Keratinocyte (primary cell): ENCODE results near the gene HYDIN.

Source experiments
- EZH2 ChIP-seq: IDR thresholded peaks from one replicate; pipeline ENCODE4 v1.6.1; 2012; ENCODE audit warnings: inconsistent platforms, mild to moderate bottlenecking, low read length, moderate library complexity
- TF ChIP-seq, protein P1 (sequence below), 3 experiments: IDR thresholded peaks in 1 of 3; conservative IDR thresholded peaks in 1 of 3; optimal IDR thresholded peaks in 1 of 3; 2 replicates in 2 of 3; 3 replicates in 1 of 3; pipeline versions ENCODE3 to v1.5.1; 2011; ENCODE audit warnings: low read length in 3 of 3, mild to moderate bottlenecking in 3 of 3, moderate library complexity in 2 of 3, control low read depth in 1 of 3, inconsistent platforms in 1 of 3; ENCODE audit not compliant: insufficient read depth in 2 of 3; ENCODE audit errors: extremely low read depth in 1 of 3

- TF ChIP-seq, protein P1, sequence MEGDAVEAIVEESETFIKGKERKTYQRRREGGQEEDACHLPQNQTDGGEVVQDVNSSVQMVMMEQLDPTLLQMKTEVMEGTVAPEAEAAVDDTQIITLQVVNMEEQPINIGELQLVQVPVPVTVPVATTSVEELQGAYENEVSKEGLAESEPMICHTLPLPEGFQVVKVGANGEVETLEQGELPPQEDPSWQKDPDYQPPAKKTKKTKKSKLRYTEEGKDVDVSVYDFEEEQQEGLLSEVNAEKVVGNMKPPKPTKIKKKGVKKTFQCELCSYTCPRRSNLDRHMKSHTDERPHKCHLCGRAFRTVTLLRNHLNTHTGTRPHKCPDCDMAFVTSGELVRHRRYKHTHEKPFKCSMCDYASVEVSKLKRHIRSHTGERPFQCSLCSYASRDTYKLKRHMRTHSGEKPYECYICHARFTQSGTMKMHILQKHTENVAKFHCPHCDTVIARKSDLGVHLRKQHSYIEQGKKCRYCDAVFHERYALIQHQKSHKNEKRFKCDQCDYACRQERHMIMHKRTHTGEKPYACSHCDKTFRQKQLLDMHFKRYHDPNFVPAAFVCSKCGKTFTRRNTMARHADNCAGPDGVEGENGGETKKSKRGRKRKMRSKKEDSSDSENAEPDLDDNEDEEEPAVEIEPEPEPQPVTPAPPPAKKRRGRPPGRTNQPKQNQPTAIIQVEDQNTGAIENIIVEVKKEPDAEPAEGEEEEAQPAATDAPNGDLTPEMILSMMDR (optimal IDR thresholded peaks at IDR 0.05 in 1 of 3, IDR thresholded peaks at IDR 0.05 in 1 of 3, conservative IDR thresholded peaks at IDR 0.05 in 1 of 3; ENCODE audit: extremely low read depth in 1 of 3, insufficient read depth in 2 of 3, low read length in 3 of 3) = no peak
- no peak for TF ChIP-seq EZH2
Measured at GRCh38 chr16:70801611-70802010, 428.9 kb downstream of the HYDIN start.
